ENCODE measurements around the gene MEX3B.

MEX3B gene

DNA sequence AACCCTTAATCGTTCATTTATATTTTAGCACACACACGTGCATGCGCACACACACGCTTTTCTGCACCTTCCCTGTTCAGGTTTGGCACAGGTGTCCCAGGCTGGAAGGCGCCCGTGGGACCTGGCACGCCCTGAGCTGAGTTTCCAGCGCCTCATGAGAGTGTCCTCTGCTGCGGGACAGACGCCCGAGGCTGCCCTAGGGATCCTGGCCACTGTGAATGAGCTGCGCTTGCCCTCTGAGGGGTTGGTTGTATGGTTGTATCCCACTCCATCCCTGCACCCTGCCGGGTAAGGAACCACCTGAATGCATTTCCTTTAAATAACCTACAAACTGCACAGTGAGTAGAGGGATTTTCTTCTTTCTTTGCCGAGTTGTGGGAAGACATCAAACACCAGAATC lies 12.2 kb upstream of the MEX3B start:
- Histone ChIP-seq H3K79me2 (ENCODE audit: control insufficient read depth, low read length) (no peaks in the 10 kb centered on the region), H3K9me2 (replicated peaks; ENCODE audit: control insufficient read depth, low read length) (no peaks in the 10 kb centered on the region), H3K4me3 (ENCODE audit: low read length) (no peak overlapping the region), H3K36me3 (ENCODE audit: control insufficient read depth, low read length) (no peaks in the 10 kb centered on the region), H3K27ac (ENCODE audit: low read depth, low read length) (no peak overlapping the region), H3K4me2 (ENCODE audit: low read length) (peak overlapping the region; percentile 31; the same call in 1 of the 2 replicates), H3F3A (ENCODE audit: control insufficient read depth, insufficient read depth) (peaks cover 2% of the 10 kb centered on the region; the same call in 1 of the 2 replicates), H3K27me3 (ENCODE audit: control insufficient read depth, low read length) (peaks cover 14% of the 10 kb centered on the region), H3K4me1 (ENCODE audit: control insufficient read depth, low read length) (peaks cover 39% of the 10 kb centered on the region), H3K9me3 (ENCODE audit: control insufficient read depth, insufficient read depth, low read length) (no peaks in the 10 kb centered on the region), H4K20me1 (ENCODE audit: control insufficient read depth, insufficient read depth, low read depth, low read length) (no peaks in the 10 kb centered on the region)
- TF ChIP-seq EZH2phosphoT487 (IDR thresholded peaks at IDR 0.05; ENCODE audit: borderline replicate concordance, low read length): no peak
- TF ChIP-seq, protein P1, sequence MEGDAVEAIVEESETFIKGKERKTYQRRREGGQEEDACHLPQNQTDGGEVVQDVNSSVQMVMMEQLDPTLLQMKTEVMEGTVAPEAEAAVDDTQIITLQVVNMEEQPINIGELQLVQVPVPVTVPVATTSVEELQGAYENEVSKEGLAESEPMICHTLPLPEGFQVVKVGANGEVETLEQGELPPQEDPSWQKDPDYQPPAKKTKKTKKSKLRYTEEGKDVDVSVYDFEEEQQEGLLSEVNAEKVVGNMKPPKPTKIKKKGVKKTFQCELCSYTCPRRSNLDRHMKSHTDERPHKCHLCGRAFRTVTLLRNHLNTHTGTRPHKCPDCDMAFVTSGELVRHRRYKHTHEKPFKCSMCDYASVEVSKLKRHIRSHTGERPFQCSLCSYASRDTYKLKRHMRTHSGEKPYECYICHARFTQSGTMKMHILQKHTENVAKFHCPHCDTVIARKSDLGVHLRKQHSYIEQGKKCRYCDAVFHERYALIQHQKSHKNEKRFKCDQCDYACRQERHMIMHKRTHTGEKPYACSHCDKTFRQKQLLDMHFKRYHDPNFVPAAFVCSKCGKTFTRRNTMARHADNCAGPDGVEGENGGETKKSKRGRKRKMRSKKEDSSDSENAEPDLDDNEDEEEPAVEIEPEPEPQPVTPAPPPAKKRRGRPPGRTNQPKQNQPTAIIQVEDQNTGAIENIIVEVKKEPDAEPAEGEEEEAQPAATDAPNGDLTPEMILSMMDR (IDR thresholded peaks at IDR 0.05; ENCODE audit: low read depth, low read length, poor library complexity, severe bottlenecking): no peak

DNA sequence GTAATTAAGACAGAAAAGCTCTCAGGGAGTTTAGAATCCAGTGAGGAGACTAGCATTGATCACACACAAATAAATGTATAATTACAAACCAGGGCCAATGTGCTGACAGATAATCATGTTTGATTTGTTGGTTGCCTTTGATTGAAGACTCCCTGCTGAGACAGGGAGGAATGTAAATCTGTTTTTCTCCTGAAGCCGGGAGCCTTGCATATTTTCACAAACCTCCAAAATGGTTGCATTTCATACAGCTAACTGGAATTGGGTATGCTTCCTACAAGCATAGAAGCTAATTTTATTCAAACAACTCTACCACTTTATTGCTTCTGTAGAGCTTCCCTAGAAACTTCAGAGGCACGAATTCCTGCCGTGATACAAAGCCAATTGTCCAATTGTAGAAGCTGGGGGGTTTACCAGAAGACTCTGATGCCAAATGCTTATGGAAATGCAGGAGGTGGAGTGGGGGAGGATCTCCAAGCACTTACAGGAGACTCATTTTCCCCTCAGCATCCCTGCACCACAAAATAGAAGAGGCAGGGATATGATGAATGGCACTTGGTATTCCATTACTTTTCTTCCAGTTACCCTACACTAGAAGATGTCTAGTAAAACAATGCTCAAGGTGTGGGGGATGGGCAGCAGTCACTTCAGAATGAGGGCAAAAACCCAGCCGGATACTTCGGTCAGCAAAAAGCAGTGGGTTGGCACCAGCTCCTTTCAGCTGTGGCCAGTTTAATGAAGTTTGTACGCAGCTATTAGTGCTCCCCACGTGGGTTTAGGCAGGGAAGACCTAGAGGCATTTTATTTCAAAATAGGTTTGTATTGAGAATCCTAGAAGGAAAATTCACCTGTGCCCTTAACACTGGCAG lies 11.4 kb upstream of the MEX3B start:
- H3F3A ChIP-seq (ENCODE audit: control insufficient read depth, insufficient read depth): peaks cover 2% of the 10 kb centered on the region; the same call in 1 of the 2 replicates
- no peaks in the 10 kb centered on the region for H4K20me1 ChIP-seq (ENCODE audit: control insufficient read depth, insufficient read depth, low read depth, low read length)
- no peak for TF ChIP-seq EZH2phosphoT487 (IDR thresholded peaks at IDR 0.05; ENCODE audit: borderline replicate concordance, low read length)
- TF ChIP-seq, protein P1 (IDR thresholded peaks at IDR 0.05; ENCODE audit: low read depth, low read length, poor library complexity, severe bottlenecking): no peak
- no peaks in the 10 kb centered on the region for H3K9me3 ChIP-seq (ENCODE audit: control insufficient read depth, insufficient read depth, low read length)
- no peaks in the 10 kb centered on the region for H3K36me3 ChIP-seq (ENCODE audit: control insufficient read depth, low read length)
- H3K4me1 ChIP-seq (ENCODE audit: control insufficient read depth, low read length): peaks cover 31% of the 10 kb centered on the region
- H3K27ac ChIP-seq (ENCODE audit: low read depth, low read length): no peak overlapping the region
- H3K4me2 ChIP-seq (ENCODE audit: low read length): no peak overlapping the region
- no peaks in the 10 kb centered on the region for H3K79me2 ChIP-seq (ENCODE audit: control insufficient read depth, low read length)
- H3K4me3 ChIP-seq (ENCODE audit: low read length): no peak overlapping the region
- no peaks in the 10 kb centered on the region for H3K9me2 ChIP-seq (replicated peaks; ENCODE audit: control insufficient read depth, low read length)
- H3K27me3 ChIP-seq (ENCODE audit: control insufficient read depth, low read length): peaks cover 11% of the 10 kb centered on the region

DNA sequence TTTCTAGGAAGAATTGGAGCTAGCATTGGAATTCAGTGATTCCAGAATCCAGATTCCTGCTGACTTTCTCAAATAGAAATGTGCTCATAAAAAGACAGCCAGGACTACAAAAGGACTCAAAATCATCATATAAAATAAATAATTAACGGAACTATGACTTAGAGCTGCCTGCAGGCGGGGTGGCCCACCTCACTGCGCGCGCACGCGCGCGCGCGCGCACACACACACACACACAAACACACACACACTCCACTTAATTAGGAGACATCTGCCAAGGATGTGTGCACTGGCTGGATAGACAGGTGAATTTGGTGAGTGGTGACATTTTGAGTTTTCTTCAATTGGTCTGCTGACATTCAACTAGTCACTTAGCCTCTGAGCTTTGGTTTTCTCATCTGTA lies 6.9 kb upstream of the MEX3B start:
- Histone ChIP-seq H3F3A (ENCODE audit: control insufficient read depth, insufficient read depth) (peaks cover 2% of the 10 kb centered on the region; the same call in 1 of the 2 replicates), H3K4me1 (ENCODE audit: control insufficient read depth, low read length) (no peaks in the 10 kb centered on the region), H3K79me2 (ENCODE audit: control insufficient read depth, low read length) (no peaks in the 10 kb centered on the region), H3K9me2 (replicated peaks; ENCODE audit: control insufficient read depth, low read length) (no peaks in the 10 kb centered on the region), H3K27ac (ENCODE audit: low read depth, low read length) (no peak overlapping the region), H3K27me3 (ENCODE audit: control insufficient read depth, low read length) (peaks cover 17% of the 10 kb centered on the region), H3K9me3 (ENCODE audit: control insufficient read depth, insufficient read depth, low read length) (no peaks in the 10 kb centered on the region), H3K4me2 (ENCODE audit: low read length) (no peak overlapping the region), H3K4me3 (ENCODE audit: low read length) (no peak overlapping the region), H4K20me1 (ENCODE audit: control insufficient read depth, insufficient read depth, low read depth, low read length) (no peaks in the 10 kb centered on the region), H3K36me3 (ENCODE audit: control insufficient read depth, low read length) (no peaks in the 10 kb centered on the region)
- TF ChIP-seq, protein P1 (IDR thresholded peaks at IDR 0.05; ENCODE audit: low read depth, low read length, poor library complexity, severe bottlenecking): no peak
- TF ChIP-seq EZH2phosphoT487 (IDR thresholded peaks at IDR 0.05; ENCODE audit: borderline replicate concordance, low read length): no peak

Measured in DOHH2 (cell line).